OCI-LY3 (cell line): ENCODE data around the gene TUBB.
"Not testable (repeated sequence)": the region's sequence is repeated elsewhere in the genome, so short reads cannot be mapped to it uniquely, and the experiment has no call there.

Experiments used
- H2AFZ ChIP-seq: fragments of 200-600, 300-600 bp; shearing (Covaris generic); 2 replicates; pipeline ENCODE4 v1.6.0; 2014; ENCODE audit warnings: antibody characterized with exemption, low read depth, low read length
- H3K27ac ChIP-seq: fragments of 200-600, 300-600 bp; sonication (generic); 2 replicates; pipeline ENCODE4 v1.5.1; 2014; ENCODE audit warnings: mild to moderate bottlenecking, low read length, moderate library complexity, mixed read lengths
- H3K27me3 ChIP-seq: fragments of 200-600, 300-600 bp; sonication (generic); 2 replicates; pipeline ENCODE4 v1.6.1; 2014; ENCODE audit warnings: low read depth, low read length, mixed read lengths
- H3K36me3 ChIP-seq: fragments of 200-600, 300-600 bp; sonication (generic); replicated peaks from 2 replicates; pipeline ENCODE3; 2014; ENCODE audit warnings: low read depth, low read length, mixed read lengths
- H3K4me1 ChIP-seq: fragments of 300-600, 200-600 bp; sonication (generic); 2 replicates; pipeline ENCODE4 v1.6.1; 2014; ENCODE audit warnings: low read length, mixed read lengths
- H3K4me2 ChIP-seq: fragments of 200-600, 300-600 bp; sonication (generic); 2 replicates; pipeline ENCODE4 v1.6.1; 2014; ENCODE audit warnings: low read length, mixed read lengths
- H3K4me3 ChIP-seq: fragments of 300-600, 200-600 bp; sonication (generic); 2 replicates; pipeline ENCODE4 v1.5.1; 2014; ENCODE audit warnings: antibody characterized with exemption, mild to moderate bottlenecking, low read length, moderate library complexity
- H3K79me2 ChIP-seq: fragments of 300-600, 200-600 bp; shearing (Covaris generic); 2 replicates; pipeline ENCODE4 v1.6.1; 2014; ENCODE audit warnings: mild to moderate bottlenecking, low read length, mixed read lengths
- H3K9ac ChIP-seq: fragments of 300-600, 200-600 bp; shearing (Covaris generic); 2 replicates; pipeline ENCODE4 v1.6.0; 2014; ENCODE audit warnings: mild to moderate bottlenecking, low read length, moderate library complexity
- H3K9me3 ChIP-seq: fragments of 200-600, 300-600 bp; shearing (Covaris generic); 2 replicates; pipeline ENCODE4 v1.6.1; 2014; ENCODE audit warnings: low read length, mixed read lengths; ENCODE audit not compliant: insufficient read depth
- H4K20me1 ChIP-seq: fragments of 200-600, 300-600 bp; sonication (generic); 2 replicates; pipeline ENCODE4 v1.6.1; 2016; ENCODE audit warnings: low read length, mixed read lengths; ENCODE audit not compliant: insufficient read depth
- EZH2phosphoT487 ChIP-seq: fragments of 200-600 bp; shearing (Covaris generic); IDR thresholded peaks from 2 replicates; pipeline ENCODE4 v1.6.1; 2018; ENCODE audit warnings: antibody characterized with exemption, mixed run types, low read depth
- TF ChIP-seq, protein P1 (sequence below): fragments of 200-600, 300-600 bp; sonication (generic); IDR thresholded peaks from 2 replicates; pipeline ENCODE4 v1.5.1; 2014; ENCODE audit warnings: antibody characterized with exemption, low read length, low read depth

The TUBB gene

DNA sequence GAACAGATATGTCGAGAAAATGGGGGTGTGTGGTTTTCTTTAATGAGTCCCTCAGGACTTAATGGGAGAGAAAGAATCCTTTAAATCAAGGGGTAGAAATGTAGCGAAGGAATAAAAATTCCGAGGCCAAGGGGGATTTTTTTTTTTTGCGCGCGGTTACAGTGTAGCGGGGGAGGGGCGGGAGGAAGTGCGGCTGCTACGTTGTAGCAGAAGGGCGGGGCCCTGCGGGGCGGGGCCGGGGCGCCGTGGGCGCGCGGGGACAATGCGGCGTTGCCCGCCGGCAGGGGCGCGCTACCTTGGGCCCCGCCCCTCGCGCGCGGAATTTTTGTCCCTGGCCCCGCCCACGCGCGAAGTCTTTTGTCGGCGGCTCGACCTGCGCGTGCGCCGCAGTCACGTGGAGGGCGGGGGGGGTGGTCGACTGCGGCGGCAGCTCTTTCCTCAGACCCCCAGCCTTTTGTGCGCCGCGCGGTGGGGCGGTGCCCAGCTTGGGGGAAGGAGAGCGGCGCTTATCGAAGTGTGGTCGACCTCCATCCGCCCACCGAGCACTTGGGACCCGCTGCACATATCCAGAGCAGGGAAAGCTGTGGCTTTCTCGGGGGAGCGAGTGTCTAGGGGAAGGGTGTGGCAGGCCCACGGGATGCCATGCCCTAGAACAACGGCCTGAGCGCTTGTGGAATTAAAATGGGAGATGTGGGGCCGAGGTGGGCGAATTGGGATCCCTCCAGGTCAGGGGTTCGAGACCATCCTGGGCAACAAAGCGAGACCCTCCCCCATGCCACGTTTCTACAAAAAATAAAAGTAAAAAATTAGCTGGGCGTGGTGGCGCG lies 1.3 kb downstream of the TUBB start:
- Histone ChIP-seq H3K27ac (peak overlapping the region; percentile 98), H3K9me3 (no peaks in the 10 kb centered on the region), H2AFZ (no peak overlapping the region), H3K4me2 (peak overlapping the region; percentile 88), H3K36me3 (peaks cover 32% of the 10 kb centered on the region), H3K9ac (peak overlapping the region; percentile 100), H3K79me2 (peaks cover 78% of the 10 kb centered on the region), H3K4me1 (peaks cover 21% of the 10 kb centered on the region), H3K27me3 (no peaks in the 10 kb centered on the region), H4K20me1 (peaks cover 48% of the 10 kb centered on the region), H3K4me3 (peak overlapping the region; percentile 99)
- TF ChIP-seq, protein P1, sequence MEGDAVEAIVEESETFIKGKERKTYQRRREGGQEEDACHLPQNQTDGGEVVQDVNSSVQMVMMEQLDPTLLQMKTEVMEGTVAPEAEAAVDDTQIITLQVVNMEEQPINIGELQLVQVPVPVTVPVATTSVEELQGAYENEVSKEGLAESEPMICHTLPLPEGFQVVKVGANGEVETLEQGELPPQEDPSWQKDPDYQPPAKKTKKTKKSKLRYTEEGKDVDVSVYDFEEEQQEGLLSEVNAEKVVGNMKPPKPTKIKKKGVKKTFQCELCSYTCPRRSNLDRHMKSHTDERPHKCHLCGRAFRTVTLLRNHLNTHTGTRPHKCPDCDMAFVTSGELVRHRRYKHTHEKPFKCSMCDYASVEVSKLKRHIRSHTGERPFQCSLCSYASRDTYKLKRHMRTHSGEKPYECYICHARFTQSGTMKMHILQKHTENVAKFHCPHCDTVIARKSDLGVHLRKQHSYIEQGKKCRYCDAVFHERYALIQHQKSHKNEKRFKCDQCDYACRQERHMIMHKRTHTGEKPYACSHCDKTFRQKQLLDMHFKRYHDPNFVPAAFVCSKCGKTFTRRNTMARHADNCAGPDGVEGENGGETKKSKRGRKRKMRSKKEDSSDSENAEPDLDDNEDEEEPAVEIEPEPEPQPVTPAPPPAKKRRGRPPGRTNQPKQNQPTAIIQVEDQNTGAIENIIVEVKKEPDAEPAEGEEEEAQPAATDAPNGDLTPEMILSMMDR = no peak
- TF ChIP-seq EZH2phosphoT487 = no peak

DNA sequence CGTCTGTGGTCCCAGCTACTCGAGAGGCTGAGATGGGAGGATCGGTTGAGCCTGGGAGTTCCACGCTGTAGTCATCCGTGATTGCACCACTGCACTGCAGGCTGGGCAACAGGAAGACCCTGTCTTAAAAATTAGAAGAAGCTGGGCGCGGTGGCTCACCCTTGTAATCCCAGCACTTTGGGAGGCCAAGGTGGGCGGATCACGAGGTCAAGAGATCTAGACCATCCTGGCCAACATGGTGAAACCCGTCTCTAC lies 1.8 kb downstream of the TUBB start:
- H4K20me1 ChIP-seq = peaks cover 48% of the 10 kb centered on the region
- peak overlapping the region; percentile 88 for H3K4me2 ChIP-seq
- H3K27ac ChIP-seq = peak overlapping the region; percentile 98
- not testable (repeated sequence) for H3K27me3 ChIP-seq, H2AFZ ChIP-seq, H3K9me3 ChIP-seq
- H3K36me3 ChIP-seq = peaks cover 32% of the 10 kb centered on the region
- peak overlapping the region; percentile 93 for H3K9ac ChIP-seq
- peak overlapping the region; percentile 99 for H3K4me3 ChIP-seq
- H3K4me1 ChIP-seq = peaks cover 19% of the 10 kb centered on the region
- peaks cover 75% of the 10 kb centered on the region for H3K79me2 ChIP-seq

DNA sequence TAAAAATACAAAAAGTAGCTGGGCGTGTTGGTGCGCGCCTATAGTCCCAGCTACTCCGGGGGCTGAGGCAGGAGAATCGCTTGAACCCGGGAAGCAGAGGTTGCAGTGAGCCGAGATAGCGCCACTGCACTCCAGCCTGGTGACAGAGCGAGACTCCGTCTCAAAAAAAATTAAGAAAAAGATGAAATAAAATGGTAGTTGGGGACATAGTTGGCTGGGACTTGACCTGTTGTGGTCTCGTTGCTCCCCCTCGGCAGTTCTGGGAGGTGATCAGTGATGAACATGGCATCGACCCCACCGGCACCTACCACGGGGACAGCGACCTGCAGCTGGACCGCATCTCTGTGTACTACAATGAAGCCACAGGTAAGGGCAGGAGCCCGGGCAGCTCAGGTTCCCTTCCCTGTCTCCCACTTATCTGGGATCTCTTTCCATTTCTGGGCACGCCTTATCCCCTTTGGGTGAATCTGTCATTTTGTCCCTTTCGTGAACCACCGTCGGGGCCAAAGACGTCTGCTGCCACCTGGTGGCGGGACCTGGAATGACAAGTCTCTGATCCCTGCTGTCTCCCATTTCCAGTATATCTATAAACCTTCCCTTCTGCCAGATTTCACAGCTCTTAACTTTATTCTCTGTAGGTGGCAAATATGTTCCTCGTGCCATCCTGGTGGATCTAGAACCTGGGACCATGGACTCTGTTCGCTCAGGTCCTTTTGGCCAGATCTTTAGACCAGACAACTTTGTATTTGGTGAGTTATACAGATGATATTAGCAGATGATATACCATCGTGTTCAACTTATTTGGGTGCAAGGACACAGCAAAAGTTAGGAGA lies 2.3 kb downstream of the TUBB start:
- peaks cover 32% of the 10 kb centered on the region for H3K36me3 ChIP-seq
- H3K27ac ChIP-seq = peak overlapping the region; percentile 98
- H2AFZ ChIP-seq = no peak overlapping the region
- TF ChIP-seq, protein P1 = peak; percentile 74
- TF ChIP-seq EZH2phosphoT487 = no peak
- H3K79me2 ChIP-seq = peaks cover 75% of the 10 kb centered on the region
- no peaks in the 10 kb centered on the region for H3K9me3 ChIP-seq
- H3K4me1 ChIP-seq = peaks cover 19% of the 10 kb centered on the region
- no peaks in the 10 kb centered on the region for H3K27me3 ChIP-seq
- H3K4me2 ChIP-seq = peak overlapping the region; percentile 88
- H4K20me1 ChIP-seq = peaks cover 48% of the 10 kb centered on the region
- peak overlapping the region; percentile 93 for H3K9ac ChIP-seq
- peak overlapping the region; percentile 99 for H3K4me3 ChIP-seq

DNA sequence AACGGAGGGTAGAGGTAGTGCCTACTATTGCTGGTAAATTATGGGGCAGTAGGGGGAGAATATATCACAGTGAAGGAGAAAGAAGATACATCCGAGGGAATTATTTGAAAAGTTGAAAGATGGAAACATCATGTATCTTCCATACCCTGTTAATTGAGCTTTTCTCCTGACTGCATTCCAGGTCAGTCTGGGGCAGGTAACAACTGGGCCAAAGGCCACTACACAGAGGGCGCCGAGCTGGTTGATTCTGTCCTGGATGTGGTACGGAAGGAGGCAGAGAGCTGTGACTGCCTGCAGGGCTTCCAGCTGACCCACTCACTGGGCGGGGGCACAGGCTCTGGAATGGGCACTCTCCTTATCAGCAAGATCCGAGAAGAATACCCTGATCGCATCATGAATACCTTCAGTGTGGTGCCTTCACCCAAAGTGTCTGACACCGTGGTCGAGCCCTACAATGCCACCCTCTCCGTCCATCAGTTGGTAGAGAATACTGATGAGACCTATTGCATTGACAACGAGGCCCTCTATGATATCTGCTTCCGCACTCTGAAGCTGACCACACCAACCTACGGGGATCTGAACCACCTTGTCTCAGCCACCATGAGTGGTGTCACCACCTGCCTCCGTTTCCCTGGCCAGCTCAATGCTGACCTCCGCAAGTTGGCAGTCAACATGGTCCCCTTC lies 3.1 kb downstream of the TUBB start:
- Histone ChIP-seq H3K36me3 (peaks cover 32% of the 10 kb centered on the region), H3K79me2 (peaks cover 71% of the 10 kb centered on the region), H3K4me1 (peaks cover 17% of the 10 kb centered on the region), H4K20me1 (peaks cover 48% of the 10 kb centered on the region), H3K4me2 (peak overlapping the region; percentile 12; the same call in 1 of the 2 replicates)
- not testable (repeated sequence) for H3K9ac ChIP-seq, H3K27me3 ChIP-seq, H2AFZ ChIP-seq, H3K9me3 ChIP-seq, H3K4me3 ChIP-seq, H3K27ac ChIP-seq

DNA sequence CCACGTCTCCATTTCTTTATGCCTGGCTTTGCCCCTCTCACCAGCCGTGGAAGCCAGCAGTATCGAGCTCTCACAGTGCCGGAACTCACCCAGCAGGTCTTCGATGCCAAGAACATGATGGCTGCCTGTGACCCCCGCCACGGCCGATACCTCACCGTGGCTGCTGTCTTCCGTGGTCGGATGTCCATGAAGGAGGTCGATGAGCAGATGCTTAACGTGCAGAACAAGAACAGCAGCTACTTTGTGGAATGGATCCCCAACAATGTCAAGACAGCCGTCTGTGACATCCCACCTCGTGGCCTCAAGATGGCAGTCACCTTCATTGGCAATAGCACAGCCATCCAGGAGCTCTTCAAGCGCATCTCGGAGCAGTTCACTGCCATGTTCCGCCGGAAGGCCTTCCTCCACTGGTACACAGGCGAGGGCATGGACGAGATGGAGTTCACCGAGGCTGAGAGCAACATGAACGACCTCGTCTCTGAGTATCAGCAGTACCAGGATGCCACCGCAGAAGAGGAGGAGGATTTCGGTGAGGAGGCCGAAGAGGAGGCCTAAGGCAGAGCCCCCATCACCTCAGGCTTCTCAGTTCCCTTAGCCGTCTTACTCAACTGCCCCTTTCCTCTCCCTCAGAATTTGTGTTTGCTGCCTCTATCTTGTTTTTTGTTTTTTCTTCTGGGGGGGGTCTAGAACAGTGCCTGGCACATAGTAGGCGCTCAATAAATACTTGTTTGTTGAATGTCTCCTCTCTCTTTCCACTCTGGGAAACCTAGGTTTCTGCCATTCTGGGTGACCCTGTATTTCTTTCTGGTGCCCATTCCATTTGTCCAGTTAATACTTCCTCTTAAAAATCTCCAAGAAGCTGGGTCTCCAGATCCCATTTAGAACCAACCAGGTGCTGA lies 3.9 kb downstream of the TUBB start:
- H3K79me2 ChIP-seq = peaks cover 63% of the 10 kb centered on the region
- not testable (repeated sequence) for H3K9me3 ChIP-seq, H3K4me3 ChIP-seq, H3K27ac ChIP-seq, H3K9ac ChIP-seq, H3K4me2 ChIP-seq, H3K27me3 ChIP-seq, H2AFZ ChIP-seq, H3K4me1 ChIP-seq
- peaks cover 48% of the 10 kb centered on the region for H4K20me1 ChIP-seq
- peaks cover 32% of the 10 kb centered on the region for H3K36me3 ChIP-seq
